OCI-LY7 (cell line): ENCODE measurements around the gene C3.

ENCODE experiments used
- EZH2phosphoT487 ChIP-seq: fragments of 200-600 bp; sonication (generic); IDR thresholded peaks from 2 replicates; pipeline ENCODE4 v1.6.1; 2018; ENCODE audit warnings: low read depth, borderline replicate concordance, mild to moderate bottlenecking, mixed run types, antibody characterized with exemption, low read length, moderate library complexity, mixed read lengths
- TF ChIP-seq, protein P1 (sequence below): fragments of 200-600 bp; sonication (generic); conservative IDR thresholded peaks from 2 replicates; pipeline ENCODE4 v1.5.1; 2014; ENCODE audit warnings: mild to moderate bottlenecking, antibody characterized with exemption, low read length, moderate library complexity, mixed read lengths

DNA sequence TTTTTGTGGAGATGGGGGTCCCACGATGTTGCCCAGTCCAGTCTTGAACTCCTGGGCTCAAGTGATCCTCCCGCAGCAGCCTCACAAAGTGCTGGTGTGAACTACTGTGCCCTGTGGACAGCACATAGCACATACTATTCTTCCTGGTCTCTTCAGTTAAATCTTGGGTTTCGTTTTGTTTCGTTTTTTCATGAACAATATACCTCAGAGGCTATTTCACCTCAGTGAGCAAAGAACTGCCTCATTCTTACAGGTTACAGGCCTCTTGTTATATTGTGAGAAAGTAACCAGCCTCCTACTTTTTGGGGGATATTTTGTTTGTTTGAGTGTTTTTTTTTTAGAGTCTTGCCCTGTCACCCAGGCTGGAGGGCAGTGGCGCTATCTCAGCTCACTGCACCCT lies 1.3 kb upstream of the C3 start:
- TF ChIP-seq, protein P1, sequence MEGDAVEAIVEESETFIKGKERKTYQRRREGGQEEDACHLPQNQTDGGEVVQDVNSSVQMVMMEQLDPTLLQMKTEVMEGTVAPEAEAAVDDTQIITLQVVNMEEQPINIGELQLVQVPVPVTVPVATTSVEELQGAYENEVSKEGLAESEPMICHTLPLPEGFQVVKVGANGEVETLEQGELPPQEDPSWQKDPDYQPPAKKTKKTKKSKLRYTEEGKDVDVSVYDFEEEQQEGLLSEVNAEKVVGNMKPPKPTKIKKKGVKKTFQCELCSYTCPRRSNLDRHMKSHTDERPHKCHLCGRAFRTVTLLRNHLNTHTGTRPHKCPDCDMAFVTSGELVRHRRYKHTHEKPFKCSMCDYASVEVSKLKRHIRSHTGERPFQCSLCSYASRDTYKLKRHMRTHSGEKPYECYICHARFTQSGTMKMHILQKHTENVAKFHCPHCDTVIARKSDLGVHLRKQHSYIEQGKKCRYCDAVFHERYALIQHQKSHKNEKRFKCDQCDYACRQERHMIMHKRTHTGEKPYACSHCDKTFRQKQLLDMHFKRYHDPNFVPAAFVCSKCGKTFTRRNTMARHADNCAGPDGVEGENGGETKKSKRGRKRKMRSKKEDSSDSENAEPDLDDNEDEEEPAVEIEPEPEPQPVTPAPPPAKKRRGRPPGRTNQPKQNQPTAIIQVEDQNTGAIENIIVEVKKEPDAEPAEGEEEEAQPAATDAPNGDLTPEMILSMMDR: no peak
- no peak for TF ChIP-seq EZH2phosphoT487
